IMR-90 (cell line): ENCODE data around the gene LRP5. TPM values are rescaled to one million over a fixed set of nuclear protein-coding genes. Genes with fewer than 3 reads are reported as not detected.

Source experiments
- ATAC-seq: fragments of 200-7000 bp; cut with Tn5 transposase; 2 replicates; pipeline ENCODE4 v1.9.1; 2020; ENCODE audit warnings: low read depth, mild to moderate bottlenecking, moderate library complexity
- BruUV-seq: library from RNA; stranded (reverse); fragments of 400-500 nt; replicated peaks from 2 replicates; lab custom pipeline; 2021; lab: Mats Ljungman, UMichigan
- CTCF ChIA-PET: fragments of 300-600 bp; formaldehyde crosslinking; extraction: SDS; loops from one replicate; lab custom pipeline; 2021; ENCODE audit warnings: antibody characterized with exemption; lab: Yijun Ruan, JAX
- POLR2A ChIA-PET: fragments of 300-600 bp; sonication (Branson Sonifier 250); formaldehyde crosslinking; loops from one replicate; lab custom pipeline; 2022; ENCODE audit warnings: antibody characterized with exemption; ENCODE audit not compliant: unreplicated experiment; lab: Charles Lee
- DNase-seq: peaks from one replicate; pipeline ENCODE4 v3.0.0; 2013
- H2AFZ ChIP-seq: replicated peaks from 2 replicates; pipeline ENCODE3; 2013; ENCODE audit warnings: low read length, mild to moderate bottlenecking; ENCODE audit not compliant: poor library complexity
- H2AK5ac ChIP-seq: 2 replicates; pipeline ENCODE4 v1.6.1; 2013; ENCODE audit warnings: low read depth, low read length, inconsistent platforms
- H2AK9ac ChIP-seq: replicated peaks from 2 replicates; pipeline ENCODE3; 2013; ENCODE audit warnings: mild to moderate bottlenecking, low read depth, low read length, moderate library complexity; ENCODE audit not compliant: poor library complexity
- H2BK120ac ChIP-seq: 2 replicates; pipeline ENCODE4 v1.6.1; 2013; ENCODE audit warnings: low read depth, low read length, inconsistent platforms
- H2BK15ac ChIP-seq: 3 replicates; pipeline ENCODE4 v1.6.1; 2013; ENCODE audit warnings: low read depth, low read length, inconsistent platforms
- H2BK20ac ChIP-seq: 2 replicates; pipeline ENCODE4 v1.6.1; 2013; ENCODE audit warnings: low read depth, mild to moderate bottlenecking, inconsistent platforms, low read length, moderate library complexity
- H2BK5ac ChIP-seq: 2 replicates; pipeline ENCODE4 v1.6.1; 2013; ENCODE audit warnings: mild to moderate bottlenecking, low read depth, low read length, inconsistent platforms; ENCODE audit not compliant: poor library complexity, severe bottlenecking
- H3K14ac ChIP-seq: replicated peaks from 2 replicates; pipeline ENCODE4 v1.6.1; 2013; ENCODE audit warnings: low read depth, low read length, inconsistent platforms
- H3K18ac ChIP-seq: 2 replicates; pipeline ENCODE4 v1.6.1; 2013; ENCODE audit warnings: low read depth, low read length, control low read depth
- H3K23ac ChIP-seq: 2 replicates; pipeline ENCODE4 v1.6.1; 2013; ENCODE audit warnings: low read depth, low read length, inconsistent platforms
- H3K27ac ChIP-seq: 2 replicates; pipeline ENCODE4 v1.5.1; 2013; ENCODE audit warnings: mild to moderate bottlenecking, control low read depth, low read length; ENCODE audit not compliant: insufficient read depth
- H3K27me3 ChIP-seq: 2 replicates; pipeline ENCODE4 v1.6.1; 2013; ENCODE audit warnings: low read length; ENCODE audit not compliant: control insufficient read depth, insufficient read depth
- H3K36me3 ChIP-seq: 2 replicates; pipeline ENCODE4 v1.6.1; 2013; ENCODE audit warnings: low read length, mixed read lengths; ENCODE audit not compliant: control insufficient read depth, insufficient read depth
- H3K4ac ChIP-seq: 2 replicates; pipeline ENCODE4 v1.6.1; 2013; ENCODE audit warnings: low read depth, low read length, inconsistent platforms
- H3K4me1 ChIP-seq: 2 replicates; pipeline ENCODE4 v1.6.1; 2013; ENCODE audit warnings: low read length, mixed read lengths; ENCODE audit not compliant: control insufficient read depth, insufficient read depth
- H3K4me2 ChIP-seq: 2 replicates; pipeline ENCODE4 v1.6.1; 2013; ENCODE audit warnings: low read depth, mild to moderate bottlenecking, control low read depth, low read length, moderate library complexity
- H3K4me3 ChIP-seq: 2 replicates; pipeline ENCODE4 v1.5.1; 2013; ENCODE audit warnings: low read depth, mild to moderate bottlenecking, control low read depth, low read length, moderate library complexity; ENCODE audit not compliant: insufficient read depth
- H3K56ac ChIP-seq: 2 replicates; pipeline ENCODE4 v1.6.1; 2013; ENCODE audit warnings: low read length, inconsistent platforms; ENCODE audit not compliant: insufficient read depth; ENCODE audit errors: extremely low read depth
- H3K79me1 ChIP-seq, 2 experiments: 2 replicates each; pipeline ENCODE4 v1.6.1; 2013; ENCODE audit warnings: low read length in 2 of 2, inconsistent platforms in 1 of 2, low read depth in 1 of 2
- H3K9ac ChIP-seq: 2 replicates; pipeline ENCODE4 v1.6.1; 2013; ENCODE audit warnings: low read depth, low read length, control low read depth
- H3K9me1 ChIP-seq: 2 replicates; pipeline ENCODE4 v1.6.1; 2013; ENCODE audit warnings: low read length, inconsistent platforms; ENCODE audit not compliant: insufficient read depth
- H3K9me3 ChIP-seq: 2 replicates; pipeline ENCODE4 v1.6.1; 2013; ENCODE audit warnings: low read length; ENCODE audit not compliant: control insufficient read depth, insufficient read depth
- H4K20me1 ChIP-seq: 2 replicates; pipeline ENCODE4 v1.6.1; 2013; ENCODE audit warnings: low read length, inconsistent platforms; ENCODE audit not compliant: insufficient read depth
- H4K5ac ChIP-seq: 2 replicates; pipeline ENCODE4 v1.6.1; 2013; ENCODE audit warnings: mild to moderate bottlenecking, low read depth, low read length, control low read depth
- H4K8ac ChIP-seq, 2 experiments: 2 replicates each; pipeline ENCODE4 v1.6.1; 2013; ENCODE audit warnings: low read depth in 2 of 2, low read length in 2 of 2, control low read depth in 1 of 2, inconsistent platforms in 1 of 2
- H4K91ac ChIP-seq: 2 replicates; pipeline ENCODE4 v1.6.1; 2013; ENCODE audit warnings: low read depth, low read length, inconsistent platforms; ENCODE audit not compliant: insufficient read depth
- BHLHE40 ChIP-seq: fragments of 150-350 bp; IDR thresholded peaks from 2 replicates; pipeline ENCODE4 v1.6.1; 2016; ENCODE audit warnings: mild to moderate bottlenecking, low read depth, low read length
- CEBPB ChIP-seq: IDR thresholded peaks from 2 replicates; pipeline ENCODE4 v1.6.1; 2012; ENCODE audit warnings: low read depth, low read length, improper control_type of control experiment
- CHD1 ChIP-seq: IDR thresholded peaks from 2 replicates; pipeline ENCODE4 v1.6.1; 2012; ENCODE audit warnings: low read depth, low read length, improper control_type of control experiment
- CTCF ChIP-seq: conservative IDR thresholded peaks from 2 replicates; pipeline ENCODE4 v1.5.1; 2012; ENCODE audit warnings: mild to moderate bottlenecking, low read depth, low read length, improper control_type of control experiment
- FOS ChIP-seq: fragments of 150-350 bp; IDR thresholded peaks from 2 replicates; pipeline ENCODE4 v1.6.1; 2016; ENCODE audit warnings: low read depth, low read length
- WGBS, 2 experiments: methylation state at CpG; one replicate each; pipeline versions ENCODE4 v1.1.5 to v1.1.7; 2013; ENCODE audit warnings: missing lambda C conversion rate in 2 of 2; ENCODE audit not compliant: insufficient read length in 1 of 2; ENCODE audit errors: extremely low coverage in 2 of 2; 5-methylcytosine and 5-hydroxymethylcytosine counted together
- dilution Hi-C: fragments of 300-500 bp; cut with HindIII; formaldehyde crosslinking; loops from one replicate; pipeline ENCODE4 v1.14.3; 2018; ENCODE audit warnings: low sequenced_read_pairs; ENCODE audit not compliant: unreplicated experiment
- in situ Hi-C: fragments of 300-500 bp; cut with MboI; formaldehyde crosslinking; loops from 3 replicates; pipeline ENCODE4 v1.14.3; 2019; ENCODE audit warnings: low sequenced_read_pairs, inconsistent platforms, mixed read lengths
- intact Hi-C: fragments of 100-400 bp; cut with micrococcal nuclease; formaldehyde crosslinking; loops from 2 replicates; pipeline ENCODE4 v1.10.0; 2022
- polyA plus RNA-seq, 3 experiments: library from polyadenylated mRNA; depleted of rRNA; stranded (reverse); fragments of >200 nt; gene quantifications; 2 replicates each; pipeline ENCODE4 v1.2.3, GENCODE V29; 2012; ENCODE audit warnings: low replicate concordance in 1 of 3
- total RNA-seq: library from RNA; depleted of rRNA; stranded (reverse); fragments of >200 nt; gene quantifications from 2 replicates; pipeline ENCODE4 v1.2.3, GENCODE V29; 2012

LRP5 gene
- total and polyA plus RNA-seq, 2 of the 4 experiments (the other 2 are of a cell fraction): 10.4 to 15.0 TPM

DNA sequence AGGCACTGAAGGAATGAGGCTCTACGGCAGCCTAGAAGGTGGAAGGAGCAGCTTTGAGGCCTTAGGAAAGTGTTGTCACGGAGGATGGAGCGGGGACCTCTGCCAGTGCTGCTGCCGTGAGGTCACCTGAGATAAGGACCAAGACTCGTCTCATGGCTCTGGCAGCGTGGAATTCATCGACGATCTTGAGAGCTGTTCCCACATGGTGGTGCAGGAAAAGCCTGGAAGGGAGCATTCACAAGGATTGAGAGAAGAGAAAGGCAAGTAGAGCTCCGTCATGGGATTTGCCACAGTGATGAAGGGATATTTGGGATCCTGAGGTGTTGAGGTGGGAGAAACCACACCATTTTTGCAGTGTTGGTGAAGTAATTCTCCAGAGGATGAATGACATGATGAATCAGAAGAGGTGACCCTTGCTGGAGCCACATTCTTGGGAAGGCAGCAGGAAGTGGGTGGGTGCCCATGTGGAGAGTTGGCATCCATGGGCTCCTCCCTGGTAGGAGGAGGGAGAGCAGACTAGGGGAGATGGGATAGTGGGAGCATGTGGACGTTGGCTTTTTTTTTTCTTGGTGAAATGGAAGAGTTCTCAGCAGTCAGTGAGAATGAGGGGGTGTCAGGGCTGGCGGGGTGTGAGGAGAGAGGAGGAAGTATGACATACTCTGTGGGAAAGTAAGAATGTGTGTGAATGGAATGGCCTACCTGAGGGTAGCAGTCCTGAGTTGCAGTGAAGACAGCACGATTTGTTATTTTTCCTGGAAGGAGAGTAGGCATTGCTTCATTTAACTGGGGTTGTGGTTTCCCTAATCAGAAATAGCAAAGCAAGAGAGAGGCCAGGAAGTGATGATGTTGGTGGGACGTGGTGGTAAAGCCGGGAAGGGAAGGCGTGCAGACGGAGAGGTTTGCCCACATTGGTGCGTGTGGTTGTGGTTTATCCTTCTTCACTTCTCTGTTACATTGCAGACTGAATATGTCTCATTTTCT, 159.3 kb downstream of the LRP5 start:
- Histone ChIP-seq H2AK5ac (no peak overlapping the region), H3K56ac (no peak overlapping the region), H3K4me3 (no peak overlapping the region), H3K27ac (no peak overlapping the region), H2BK5ac (no peak overlapping the region), H4K20me1 (peaks cover 83% of the 10 kb centered on the region), H3K79me1 (peaks cover 21 to 75% of the 10 kb centered on the region in 2 experiments), H3K27me3 (no peaks in the 10 kb centered on the region), H3K4me1 (peaks cover 16% of the 10 kb centered on the region), H4K5ac (no peak overlapping the region), H4K8ac (no peak overlapping the region), H2AK9ac (no peak overlapping the region), H3K18ac (no peak overlapping the region), H3K36me3 (peaks cover 8% of the 10 kb centered on the region), H2BK120ac (no peak overlapping the region), H3K9me1 (peaks cover 34% of the 10 kb centered on the region), H3K23ac (peak overlapping the region; percentile 8), H2BK15ac (no peak overlapping the region), H3K9me3 (no peaks in the 10 kb centered on the region), H3K4ac (no peak overlapping the region), H4K91ac (no peak overlapping the region), H3K14ac (peak overlapping the region; percentile 7; the same call in 1 of the 2 replicates), H3K9ac (no peak overlapping the region), H3K4me2 (no peak overlapping the region), H2BK20ac (no peak overlapping the region), H2AFZ (no peak overlapping the region)
- intact Hi-C loops: no loop called here
- in situ Hi-C loops: no loop called here
- no peak for TF ChIP-seq CTCF
- no peak for TF ChIP-seq FOS
- no peak for TF ChIP-seq CHD1
- TF ChIP-seq BHLHE40: no peak
- TF ChIP-seq CEBPB: peak; percentile 16; the same call in 1 of the 2 replicates
- ATAC-seq (no peak), DNase-seq (peak; percentile 29)
- ChIA-PET CTCF (no interaction called here), POLR2A (no interaction called here)
- BruUV-seq: no TSS peak
- dilution Hi-C loops: no loop called here
- 93% methylated on average over 8 of the region's 17 CpGs; no CpG with 5 or more reads in 1 of the 2 experiments for WGBS, 2 experiments
